Measurements from ENCODE around the gene TSC2. TPM values are rescaled to one million over a fixed set of nuclear protein-coding genes. Genes with fewer than 3 reads are reported as not detected.

Gene TSC2
- total RNA-seq, 6 experiments from 2014 or later, result 25.7 to 124 (median 59.4) TPM

DNA sequence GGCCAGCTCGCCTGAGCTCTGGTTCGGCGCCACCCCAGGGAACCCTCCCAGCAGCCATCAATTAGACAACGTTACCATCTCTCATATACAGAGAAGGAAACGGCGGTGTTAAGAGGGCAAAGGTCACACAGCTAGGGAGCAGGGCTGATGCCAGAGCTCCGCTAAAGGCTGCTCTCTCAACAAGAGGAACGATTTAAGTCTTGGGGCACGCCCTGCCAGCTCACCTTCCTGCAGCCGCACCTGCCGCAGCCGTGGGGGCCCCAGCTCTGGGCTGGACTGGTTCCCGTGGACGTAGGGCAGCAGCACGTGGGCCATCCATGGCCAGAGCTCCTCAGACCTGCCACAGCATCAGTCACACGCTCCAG is 44.5 kb downstream of the TSC2 start:
- WGBS (ENCODE audit: insufficient coverage, low coverage, low lambda C conversion rate, missing lambda C conversion rate), result 46% methylated on average over 6 of the region's 16 CpGs
- Histone ChIP-seq H3K9me3 (no peaks in the 10 kb centered on the region), H3K4me3 (no peak overlapping the region), H3K36me3 (peaks cover 0 to 41% (median 5%) of the 10 kb centered on the region in 4 donors), H3K4me1 (peaks cover 0 to 44% (median 16%) of the 10 kb centered on the region in 4 donors), H3K27ac (no peak overlapping the region), H3K27me3 (no peaks in the 10 kb centered on the region)
- intact Hi-C loops (cut with DNase I), result no loop called here
- no peak for DNase-seq
- TF ChIP-seq, protein P1, sequence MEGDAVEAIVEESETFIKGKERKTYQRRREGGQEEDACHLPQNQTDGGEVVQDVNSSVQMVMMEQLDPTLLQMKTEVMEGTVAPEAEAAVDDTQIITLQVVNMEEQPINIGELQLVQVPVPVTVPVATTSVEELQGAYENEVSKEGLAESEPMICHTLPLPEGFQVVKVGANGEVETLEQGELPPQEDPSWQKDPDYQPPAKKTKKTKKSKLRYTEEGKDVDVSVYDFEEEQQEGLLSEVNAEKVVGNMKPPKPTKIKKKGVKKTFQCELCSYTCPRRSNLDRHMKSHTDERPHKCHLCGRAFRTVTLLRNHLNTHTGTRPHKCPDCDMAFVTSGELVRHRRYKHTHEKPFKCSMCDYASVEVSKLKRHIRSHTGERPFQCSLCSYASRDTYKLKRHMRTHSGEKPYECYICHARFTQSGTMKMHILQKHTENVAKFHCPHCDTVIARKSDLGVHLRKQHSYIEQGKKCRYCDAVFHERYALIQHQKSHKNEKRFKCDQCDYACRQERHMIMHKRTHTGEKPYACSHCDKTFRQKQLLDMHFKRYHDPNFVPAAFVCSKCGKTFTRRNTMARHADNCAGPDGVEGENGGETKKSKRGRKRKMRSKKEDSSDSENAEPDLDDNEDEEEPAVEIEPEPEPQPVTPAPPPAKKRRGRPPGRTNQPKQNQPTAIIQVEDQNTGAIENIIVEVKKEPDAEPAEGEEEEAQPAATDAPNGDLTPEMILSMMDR (IDR thresholded peaks at IDR 0.05), result no peak
- TF ChIP-seq POLR2A (IDR thresholded peaks at IDR 0.05), result no peak
- no peak for ATAC-seq

DNA sequence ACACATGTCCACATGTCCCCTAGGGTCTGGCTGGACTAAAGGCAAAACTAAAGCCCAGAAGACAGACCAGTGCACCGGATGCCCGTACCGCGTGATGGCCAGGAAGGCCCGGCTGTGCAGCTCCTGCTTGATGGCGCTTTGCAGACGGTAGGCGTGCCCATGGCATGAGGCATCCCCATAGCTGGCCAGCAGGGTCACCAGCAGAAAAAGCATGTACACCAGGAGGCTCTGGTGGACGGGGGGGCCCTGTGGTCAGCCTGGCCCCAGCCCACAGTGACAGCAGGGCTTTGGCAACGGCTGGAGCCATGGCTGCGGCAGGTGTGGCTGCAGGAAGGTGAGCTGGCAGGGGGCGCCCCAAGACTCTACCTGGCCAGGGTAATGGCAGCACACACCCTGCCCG is 45.1 kb downstream of the TSC2 start:
- intact Hi-C loops (cut with DNase I), result no loop called here
- Histone ChIP-seq H3K27me3 (no peaks in the 10 kb centered on the region), H3K4me3 (no peak overlapping the region), H3K9me3 (no peaks in the 10 kb centered on the region), H3K27ac (no peak overlapping the region), H3K36me3 (peaks cover 0 to 44% (median 5%) of the 10 kb centered on the region in 4 donors), H3K4me1 (peaks cover 0 to 38% (median 13%) of the 10 kb centered on the region in 4 donors)
- no peak for DNase-seq
- TF ChIP-seq POLR2A (IDR thresholded peaks at IDR 0.05), result no peak
- TF ChIP-seq, protein P1 (IDR thresholded peaks at IDR 0.05), result no peak
- ATAC-seq, result no peak
- no CpG with 5 or more reads among the region's 13 CpGs for WGBS (ENCODE audit: insufficient coverage, low coverage, low lambda C conversion rate, missing lambda C conversion rate)

DNA sequence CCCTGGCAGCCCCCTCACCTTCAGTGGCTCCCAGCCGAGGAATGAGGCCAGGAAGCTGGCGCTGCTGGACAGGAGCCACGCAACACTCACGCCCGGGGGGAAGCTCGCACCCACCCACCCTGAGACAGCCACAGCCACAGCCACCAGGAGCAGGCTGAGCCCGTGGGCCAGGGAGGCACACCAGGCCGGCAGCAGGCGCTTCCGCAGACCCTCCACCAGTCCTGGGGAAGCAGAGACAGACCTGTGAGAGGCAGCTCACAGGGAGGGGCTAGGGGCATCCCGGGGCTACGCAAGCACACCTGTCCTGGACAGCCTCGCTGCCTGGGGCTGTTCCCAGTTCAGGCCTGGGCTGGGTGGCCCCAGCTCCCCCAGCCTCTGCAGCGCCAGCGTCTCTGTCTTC is 46.0 kb downstream of the TSC2 start:
- H3K9me3 ChIP-seq, result no peaks in the 10 kb centered on the region
- no peak for TF ChIP-seq POLR2A (IDR thresholded peaks at IDR 0.05)
- H3K27me3 ChIP-seq, result no peaks in the 10 kb centered on the region
- intact Hi-C loops (cut with DNase I), result no loop called here
- WGBS (ENCODE audit: insufficient coverage, low coverage, low lambda C conversion rate, missing lambda C conversion rate), result no CpG with 5 or more reads among the region's 15 CpGs
- H3K36me3 ChIP-seq, result peaks cover 0 to 41% (median 5%) of the 10 kb centered on the region in 4 donors
- ATAC-seq, result no peak
- H3K27ac ChIP-seq, result no peak overlapping the region
- no peak overlapping the region for H3K4me3 ChIP-seq
- no peak for DNase-seq
- H3K4me1 ChIP-seq, result peaks cover 0 to 29% (median 9%) of the 10 kb centered on the region in 4 donors

DNA sequence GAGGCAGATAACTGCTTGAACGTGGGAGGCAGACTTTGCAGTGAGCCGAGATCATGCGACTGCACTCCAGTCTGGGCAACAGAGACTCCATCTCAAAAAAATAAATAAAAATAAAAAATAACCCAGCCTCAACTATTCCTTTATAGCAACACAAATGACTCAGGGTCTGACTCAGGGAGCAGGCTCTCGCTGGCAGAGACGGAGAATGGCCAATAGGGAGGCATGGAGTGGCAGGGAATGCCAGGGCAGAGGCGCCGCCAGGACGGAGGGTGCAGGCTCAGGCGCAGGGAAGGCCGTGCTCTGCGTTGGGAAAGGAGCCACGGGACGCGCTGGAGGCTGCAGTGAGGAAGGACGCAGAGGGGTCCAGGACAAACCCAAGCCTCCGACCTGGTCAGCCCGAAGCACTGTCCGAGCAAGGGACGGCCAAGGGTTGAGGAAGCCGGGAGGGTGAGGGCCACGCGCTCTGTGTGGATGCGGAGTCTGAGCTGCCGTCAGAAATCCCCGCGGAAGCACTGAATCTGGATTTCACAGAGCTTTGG is 47.6 kb downstream of the TSC2 start:
- intact Hi-C loops (cut with DNase I), result no loop called here
- Histone ChIP-seq H3K27me3 (no peaks in the 10 kb centered on the region), H3K9me3 (no peaks in the 10 kb centered on the region), H3K36me3 (peaks cover 0 to 39% (median 4%) of the 10 kb centered on the region in 4 donors), H3K27ac (no peak overlapping the region), H3K4me1 (peaks cover 0 to 13% (median 1%) of the 10 kb centered on the region in 4 donors), H3K4me3 (no peak overlapping the region)
- no peak for DNase-seq
- no peak for TF ChIP-seq POLR2A (IDR thresholded peaks at IDR 0.05)
- TF ChIP-seq, protein P1 (IDR thresholded peaks at IDR 0.05), result no peak
- WGBS (ENCODE audit: insufficient coverage, low coverage, low lambda C conversion rate, missing lambda C conversion rate), result 98% methylated on average over 9 of the region's 26 CpGs
- ATAC-seq, result no peak

DNA sequence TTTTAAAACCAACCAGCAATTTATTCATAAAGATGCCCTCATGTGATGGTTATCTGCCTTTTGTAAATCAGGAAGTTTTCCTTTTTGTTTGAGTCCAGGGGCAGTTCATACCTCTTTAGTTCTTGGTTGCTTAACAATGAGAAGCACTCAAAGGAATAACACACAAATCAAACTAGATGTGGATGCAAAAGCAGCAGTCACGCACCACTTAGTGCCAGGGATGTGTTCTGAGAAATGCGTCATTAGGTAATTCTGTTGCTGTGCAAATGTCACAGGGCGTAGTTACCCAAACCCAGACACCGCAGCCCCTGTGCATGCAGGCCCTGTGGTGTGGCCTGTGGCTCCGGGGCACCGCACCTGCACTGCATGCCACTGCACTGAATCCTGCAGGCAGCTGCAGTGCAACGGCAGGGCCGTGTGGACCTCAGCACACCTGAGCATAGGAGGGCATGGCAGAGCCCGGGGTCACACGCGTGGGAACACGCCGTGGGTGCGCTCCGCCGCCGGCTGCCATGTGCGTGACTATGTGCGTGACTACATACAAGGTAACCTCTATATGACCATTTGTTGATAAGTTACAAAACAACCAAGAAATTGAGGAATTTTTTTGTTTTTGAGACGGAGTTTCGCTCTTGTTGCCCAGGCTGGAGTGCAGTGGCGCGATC is 48.3 kb downstream of the TSC2 start:
- peaks cover 0 to 36% (median 4%) of the 10 kb centered on the region in 4 donors for H3K36me3 ChIP-seq
- intact Hi-C loops (cut with DNase I), result no loop called here

More for the DNA sequence above, 48.3 kb downstream of the TSC2 start:
- no peak overlapping the region for H3K27ac ChIP-seq
- no peak for ATAC-seq
- H3K4me3 ChIP-seq, result no peak overlapping the region
- TF ChIP-seq, protein P1 (IDR thresholded peaks at IDR 0.05), result no peak
- no peak for TF ChIP-seq POLR2A (IDR thresholded peaks at IDR 0.05)
- peaks cover 0 to 8% (median 0%) of the 10 kb centered on the region in 4 donors for H3K4me1 ChIP-seq
- 98% methylated on average over 9 of the region's 23 CpGs for WGBS (ENCODE audit: insufficient coverage, low coverage, low lambda C conversion rate, missing lambda C conversion rate)
- H3K9me3 ChIP-seq, result no peaks in the 10 kb centered on the region
- DNase-seq, result no peak
- no peaks in the 10 kb centered on the region for H3K27me3 ChIP-seq

All from right lobe of liver (tissue), 6 donors.